ENCODE data around the gene ADAMTS2.

ADAMTS2 gene

DNA sequence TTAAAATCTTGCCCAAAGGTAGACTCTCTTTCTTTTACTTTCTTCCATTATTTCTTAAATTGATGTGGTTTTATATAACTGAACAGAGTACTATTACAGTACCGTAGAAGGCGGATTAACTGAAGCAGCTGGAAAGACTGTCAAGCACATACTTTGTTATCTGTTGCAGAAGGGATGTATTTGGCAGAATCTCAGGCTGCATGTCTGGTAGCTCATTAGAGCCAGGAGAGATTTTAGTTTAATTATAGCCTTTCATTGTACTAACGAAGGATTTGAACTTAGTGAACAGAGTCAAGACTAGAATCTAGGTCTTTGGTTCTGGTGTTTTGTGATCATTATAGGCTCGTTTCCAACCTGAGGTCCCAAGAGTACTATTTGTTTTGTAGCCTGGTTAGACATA is 264.5 kb downstream of the ADAMTS2 start:
- no peak for DNase-seq (ENCODE audit: low read depth)

DNA sequence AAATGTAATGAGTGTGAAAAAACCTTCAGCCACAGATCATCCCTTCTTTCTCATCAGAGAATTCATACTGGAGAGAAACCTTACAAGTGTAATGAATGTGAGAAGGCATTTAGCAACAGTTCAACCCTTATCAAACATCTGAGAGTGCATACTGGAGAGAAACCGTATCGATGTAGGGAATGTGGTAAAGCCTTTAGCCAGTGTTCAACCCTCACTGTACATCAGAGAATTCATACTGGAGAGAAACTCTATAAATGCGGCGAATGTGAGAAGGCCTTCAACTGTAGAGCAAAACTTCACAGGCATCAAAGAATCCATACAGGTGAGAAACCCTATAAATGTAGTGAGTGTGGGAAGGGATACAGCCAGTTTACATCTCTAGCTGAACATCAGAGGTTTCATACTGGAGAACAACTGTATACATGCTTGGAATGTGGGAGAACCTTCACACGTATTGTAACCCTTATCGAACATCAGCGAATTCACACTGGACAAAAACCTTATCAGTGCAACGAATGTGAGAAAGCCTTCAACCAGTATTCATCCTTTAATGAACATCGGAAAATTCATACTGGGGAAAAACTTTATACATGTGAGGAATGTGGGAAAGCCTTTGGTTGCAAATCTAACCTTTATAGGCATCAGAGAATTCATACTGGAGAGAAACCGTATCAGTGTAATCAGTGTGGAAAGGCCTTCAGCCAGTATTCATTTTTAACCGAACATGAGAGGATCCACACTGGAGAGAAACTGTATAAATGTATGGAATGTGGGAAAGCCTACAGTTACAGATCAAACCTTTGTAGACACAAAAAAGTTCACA is 265.9 kb downstream of the ADAMTS2 start:
- DNase-seq (ENCODE audit: low read depth), result no peak

DNA sequence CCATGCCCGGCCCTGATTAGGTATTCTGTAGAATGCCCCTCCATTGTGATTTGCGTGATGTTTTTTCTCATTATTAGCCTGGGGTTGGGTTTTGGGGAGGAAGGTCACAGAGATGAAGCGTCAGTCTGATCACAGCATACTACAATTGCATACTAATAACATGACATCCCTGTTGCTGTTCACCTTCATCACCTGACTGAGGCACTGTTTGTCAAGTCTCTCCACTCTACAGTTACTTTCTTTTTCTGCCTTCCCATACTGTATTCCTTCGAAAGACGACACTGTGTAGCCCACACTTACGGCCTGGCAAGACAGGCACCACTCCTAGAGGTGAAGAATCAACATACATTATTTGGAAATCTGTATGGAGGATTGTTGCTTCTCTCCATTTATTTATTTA is 279.6 kb downstream of the ADAMTS2 start:
- DNase-seq (ENCODE audit: low read depth), result no peak

DNA sequence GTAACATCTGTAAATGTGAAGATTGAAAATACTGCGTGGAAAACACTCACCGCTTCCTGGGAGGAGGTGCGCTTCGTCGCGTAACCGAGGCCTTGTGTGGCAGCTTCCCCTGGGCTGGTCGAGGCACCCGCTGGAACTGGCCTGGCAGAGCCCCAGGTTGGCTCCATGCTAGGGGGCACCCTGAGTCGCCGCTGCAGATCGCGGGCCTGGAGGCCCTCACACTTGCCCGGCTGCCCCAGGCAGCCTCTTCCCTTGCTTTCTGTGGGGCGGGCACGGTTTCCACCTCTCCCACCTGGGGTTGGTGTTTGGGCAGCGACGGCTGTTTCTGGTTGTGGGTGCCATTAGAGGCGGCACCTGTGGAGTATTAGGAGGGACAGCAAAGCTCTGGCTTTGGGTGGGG is 284.2 kb downstream of the ADAMTS2 start:
- DNase-seq (ENCODE audit: low read depth), result no peak

Measured in stimulated activated CD8-positive, alpha-beta memory T cell treated with anti-CD3 and anti-CD28 coated beads, Interleukin-15, amount 100 ng/mL, for 24 hours (primary cell).